Measurements from ENCODE around the gene SDK1. TPM values are rescaled to one million over a fixed set of nuclear protein-coding genes. Genes with fewer than 3 reads are reported as not detected.

The SDK1 gene
- total and polyA plus RNA-seq, 10 of the 15 experiments (the other 5 are each of a cell fraction or from before 2014, with no cell fraction given) = 0.14 to 0.33 TPM; not detected in 8

GRCh38 chr7:4127909-4128560 is 827.0 kb downstream of the SDK1 start:
- RAD21 ChIA-PET (ENCODE audit: unreplicated experiment) = no interaction called here
- H3K4me1 ChIP-seq (ENCODE audit: control insufficient read depth, insufficient read depth, low read length) = no peaks in the 10 kb centered on the region
- intact Hi-C loops (cut with micrococcal nuclease; ENCODE audit: unreplicated experiment) (no loop called here), in situ Hi-C loops (cut with MboI) (no loop called here)
- H3K9ac ChIP-seq (ENCODE audit: control insufficient read depth, insufficient read depth, low read length) = no peak overlapping the region
- H3K4me2 ChIP-seq (ENCODE audit: control insufficient read depth, insufficient read depth) = no peak overlapping the region
- no peak overlapping the region for H3K27ac ChIP-seq (ENCODE audit: control insufficient read depth, insufficient read depth)
- SMC1A ChIA-PET (ENCODE audit: uncharacterized antibody, unreplicated experiment) = no interaction called here
- POLR2A ChIA-PET = no interaction called here
- H4K20me1 ChIP-seq (ENCODE audit: control insufficient read depth, insufficient read depth) = no peaks in the 10 kb centered on the region
- CTCF ChIA-PET = no interaction called here
- H3K36me3 ChIP-seq (ENCODE audit: control insufficient read depth in 2 of 2, insufficient read depth in 2 of 2, low read length in 1 of 2) = no peaks in the 10 kb centered on the region
- no peaks in the 10 kb centered on the region for H3K27me3 ChIP-seq (replicated peaks in 1 of 2; ENCODE audit: control insufficient read depth in 2 of 2, insufficient read depth in 2 of 2, low read length in 1 of 2)
- no peak overlapping the region for H2AFZ ChIP-seq (ENCODE audit: control insufficient read depth, low read depth, low read length)
- H3K9me3 ChIP-seq (replicated peaks; ENCODE audit: control insufficient read depth, insufficient read depth, low read length) = no peaks in the 10 kb centered on the region; the same call in 2 of the 3 replicates
- no peak for FAIRE-seq
- BruUV-seq (replicated peaks) = no TSS peak
- no peaks in the 10 kb centered on the region for H3K79me2 ChIP-seq (ENCODE audit: control insufficient read depth, insufficient read depth, low read length)
- ATAC-seq = no peak
- no peak overlapping the region for H3K4me3 ChIP-seq
- 17% methylated on average over 21 of the region's 21 CpGs for WGBS (ENCODE audit: insufficient coverage, insufficient replicate concordance, low lambda C conversion rate, missing lambda C conversion rate)
- no peak for DNase-seq (ENCODE audit: low read depth, low spot score)
- TF ChIP-seq SPI1 (IDR thresholded peaks at IDR 0.05; ENCODE audit: borderline replicate concordance, insufficient read depth, low read depth, low read length) = no peak
- TF ChIP-seq NFYA (IDR thresholded peaks at IDR 0.05; ENCODE audit: borderline replicate concordance, low read depth, low read length) = no peak
- TF ChIP-seq KAT2A (conservative IDR thresholded peaks at IDR 0.05; ENCODE audit: control insufficient read depth, low read depth, low read length) = no peak
- TF ChIP-seq SREBF2 (IDR thresholded peaks at IDR 0.05; ENCODE audit: low read length) = no peak
- no peak for TF ChIP-seq RFX5 (IDR thresholded peaks at IDR 0.05; ENCODE audit: low read depth, low read length)
- TF ChIP-seq ZNF592 (IDR thresholded peaks at IDR 0.05) = no peak
- no peak for TF ChIP-seq POLR2AphosphoS5 (IDR thresholded peaks at IDR 0.05; ENCODE audit: low read length)
- no peak for TF ChIP-seq EP300 (IDR thresholded peaks at IDR 0.05; ENCODE audit: borderline replicate concordance in 1 of 2, control insufficient read depth in 1 of 2, low read depth in 2 of 2, low read length in 2 of 2)
- TF ChIP-seq ZNF24 (IDR thresholded peaks at IDR 0.05) = no peak
- no peak for TF ChIP-seq RAD51 (IDR thresholded peaks at IDR 0.05)
- no peak for TF ChIP-seq RELA (IDR thresholded peaks at IDR 0.05; ENCODE audit: borderline replicate concordance, partially characterized antibody)
- no peak for TF ChIP-seq BCL3 (IDR thresholded peaks at IDR 0.05; ENCODE audit: borderline replicate concordance, insufficient read depth, low read depth, low read length, poor library complexity, severe bottlenecking)
- no peak for TF ChIP-seq MTA2 (IDR thresholded peaks at IDR 0.05; ENCODE audit: low read depth)
- no peak for TF ChIP-seq TCF12 (IDR thresholded peaks at IDR 0.05; ENCODE audit: low read depth, low read length)
- no peak for TF ChIP-seq MEF2B (IDR thresholded peaks at IDR 0.05; ENCODE audit: partially characterized antibody, poor library complexity, severe bottlenecking)
- TF ChIP-seq CHD2 (IDR thresholded peaks at IDR 0.05; ENCODE audit: borderline replicate concordance, low read depth, low read length) = no peak

All from GM12878 (cell line).